ENCODE measurements around the gene CDHR1. TPM values are rescaled to one million over a fixed set of nuclear protein-coding genes. Genes with fewer than 3 reads are reported as not detected.
A peak's percentile ranks its signal among the peaks of the same experiment; 100 is the strongest.

The CDHR1 gene
- total RNA-seq, 1 donor from 2014 or later: 1.4 TPM

DNA sequence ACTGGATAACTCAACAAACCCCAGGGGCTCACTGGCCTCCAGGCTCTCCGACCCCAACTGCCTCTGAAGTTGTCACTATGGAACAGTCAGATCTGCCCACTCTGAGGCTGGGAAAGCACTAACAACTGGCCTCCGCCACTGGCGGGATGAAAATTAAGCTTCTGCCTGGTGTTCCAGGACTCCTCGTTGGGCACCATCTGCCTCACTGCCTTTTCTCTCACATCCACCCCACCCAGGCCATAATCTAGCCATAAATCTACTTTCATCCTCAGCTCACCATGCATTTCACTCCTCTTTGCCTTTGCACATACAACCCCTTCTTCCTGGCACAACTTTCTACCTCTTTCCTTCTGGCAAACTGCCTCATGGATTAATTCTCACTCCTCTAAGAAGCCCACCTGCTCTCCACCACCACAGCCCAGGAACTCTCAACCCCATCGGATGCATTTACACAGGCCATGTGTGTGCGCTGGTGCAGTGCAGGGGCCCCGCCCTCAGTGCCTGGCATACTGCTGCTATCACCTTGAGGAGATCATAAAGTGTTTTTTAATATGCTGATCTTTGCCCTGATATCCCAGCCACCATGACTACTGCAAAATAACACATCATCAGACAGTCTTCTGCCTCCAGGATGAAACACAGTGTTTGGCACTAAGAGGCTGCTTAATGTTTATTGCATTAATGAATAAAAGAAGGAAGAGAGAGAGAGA lies 4.0 kb downstream of the CDHR1 start:
- H3K27me3 Mint-ChIP-seq (ENCODE audit: insufficient read depth, low read depth): peaks cover 29% of the 10 kb centered on the region
- no peaks in the 10 kb centered on the region for H3K9me3 ChIP-seq (ENCODE audit: low read depth)
- H3K9me3 Mint-ChIP-seq: no peaks in the 10 kb centered on the region
- H3K27me3 ChIP-seq: peaks cover 38% of the 10 kb centered on the region
- H3K27ac Mint-ChIP-seq: no peak overlapping the region
- no peak overlapping the region for H2AFZ ChIP-seq (replicated peaks)
- H3K27ac ChIP-seq: no peak overlapping the region
- no peaks in the 10 kb centered on the region for H3K36me3 ChIP-seq
- no peak for TF ChIP-seq EZH2phosphoT487 (IDR thresholded peaks at IDR 0.05)
- TF ChIP-seq, protein P1, sequence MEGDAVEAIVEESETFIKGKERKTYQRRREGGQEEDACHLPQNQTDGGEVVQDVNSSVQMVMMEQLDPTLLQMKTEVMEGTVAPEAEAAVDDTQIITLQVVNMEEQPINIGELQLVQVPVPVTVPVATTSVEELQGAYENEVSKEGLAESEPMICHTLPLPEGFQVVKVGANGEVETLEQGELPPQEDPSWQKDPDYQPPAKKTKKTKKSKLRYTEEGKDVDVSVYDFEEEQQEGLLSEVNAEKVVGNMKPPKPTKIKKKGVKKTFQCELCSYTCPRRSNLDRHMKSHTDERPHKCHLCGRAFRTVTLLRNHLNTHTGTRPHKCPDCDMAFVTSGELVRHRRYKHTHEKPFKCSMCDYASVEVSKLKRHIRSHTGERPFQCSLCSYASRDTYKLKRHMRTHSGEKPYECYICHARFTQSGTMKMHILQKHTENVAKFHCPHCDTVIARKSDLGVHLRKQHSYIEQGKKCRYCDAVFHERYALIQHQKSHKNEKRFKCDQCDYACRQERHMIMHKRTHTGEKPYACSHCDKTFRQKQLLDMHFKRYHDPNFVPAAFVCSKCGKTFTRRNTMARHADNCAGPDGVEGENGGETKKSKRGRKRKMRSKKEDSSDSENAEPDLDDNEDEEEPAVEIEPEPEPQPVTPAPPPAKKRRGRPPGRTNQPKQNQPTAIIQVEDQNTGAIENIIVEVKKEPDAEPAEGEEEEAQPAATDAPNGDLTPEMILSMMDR (IDR thresholded peaks at IDR 0.05): no peak
- no peak for TF ChIP-seq EZH2 (IDR thresholded peaks at IDR 0.05)
- H3K4me1 Mint-ChIP-seq: peaks cover 10% of the 10 kb centered on the region
- no peaks in the 10 kb centered on the region for H4K20me1 ChIP-seq (ENCODE audit: low read depth)
- H3K36me3 Mint-ChIP-seq: no peaks in the 10 kb centered on the region
- H3K4me2 ChIP-seq: no peak overlapping the region
- no peaks in the 10 kb centered on the region for H3K79me2 ChIP-seq (ENCODE audit: low read depth)
- no peaks in the 10 kb centered on the region for H3F3A ChIP-seq (ENCODE audit: low read depth)
- H3K4me3 Mint-ChIP-seq: no peak overlapping the region
- H3K9ac ChIP-seq: no peak overlapping the region
- DNase-seq (ENCODE audit: low spot score): no peak
- H3K4me3 ChIP-seq: no peak overlapping the region
- H3K4me1 ChIP-seq: no peaks in the 10 kb centered on the region

DNA sequence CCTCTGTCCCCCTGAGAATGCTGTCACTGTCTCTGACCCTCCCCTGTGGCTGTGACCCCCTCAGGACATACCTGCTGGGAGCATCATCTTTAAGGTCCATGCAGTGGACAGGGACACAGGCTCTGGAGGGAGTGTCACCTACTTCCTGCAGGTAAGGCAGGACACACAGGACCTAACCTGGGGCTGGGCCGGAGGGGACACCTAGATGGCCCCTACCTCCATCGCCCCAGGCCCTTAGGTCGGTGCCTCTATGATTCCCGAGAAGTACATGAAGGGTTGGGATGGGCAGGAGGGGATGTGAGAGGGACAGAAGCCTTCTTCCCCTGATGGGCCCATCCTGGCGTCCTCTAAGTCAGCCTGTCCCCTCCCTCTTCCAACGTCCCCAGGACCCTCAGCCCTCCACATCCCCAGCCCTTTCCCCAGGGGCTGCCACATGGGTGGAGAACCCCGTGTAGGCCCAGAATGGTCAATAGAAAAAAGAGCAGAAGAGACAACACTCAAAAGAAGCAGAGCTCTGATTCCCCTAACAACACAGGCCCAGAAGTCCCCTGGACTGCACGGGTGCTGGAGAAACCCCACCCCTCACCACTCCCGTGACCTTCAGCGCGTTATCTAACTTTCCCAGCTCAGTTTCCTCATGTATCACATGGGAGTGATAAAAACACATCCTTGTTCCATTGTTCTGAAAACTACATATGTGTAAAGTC lies 6.4 kb downstream of the CDHR1 start:
- H3K79me2 ChIP-seq (ENCODE audit: low read depth): no peaks in the 10 kb centered on the region
- H3K36me3 Mint-ChIP-seq: no peaks in the 10 kb centered on the region
- no peak overlapping the region for H3K4me3 ChIP-seq
- H3K4me1 Mint-ChIP-seq: peaks cover 8% of the 10 kb centered on the region
- no peaks in the 10 kb centered on the region for H3K36me3 ChIP-seq
- no peaks in the 10 kb centered on the region for H4K20me1 ChIP-seq (ENCODE audit: low read depth)
- DNase-seq (ENCODE audit: low spot score): no peak
- H3F3A ChIP-seq (ENCODE audit: low read depth): no peaks in the 10 kb centered on the region
- no peaks in the 10 kb centered on the region for H3K9me3 Mint-ChIP-seq
- H3K9me3 ChIP-seq (ENCODE audit: low read depth): no peaks in the 10 kb centered on the region
- H3K4me2 ChIP-seq: no peak overlapping the region
- peaks cover 24% of the 10 kb centered on the region for H3K27me3 Mint-ChIP-seq (ENCODE audit: insufficient read depth, low read depth)
- H3K4me1 ChIP-seq: no peaks in the 10 kb centered on the region
- H3K4me3 Mint-ChIP-seq: no peak overlapping the region
- no peak overlapping the region for H3K27ac ChIP-seq
- H3K27me3 ChIP-seq: peaks cover 15% of the 10 kb centered on the region
- no peak overlapping the region for H3K27ac Mint-ChIP-seq
- no peak overlapping the region for H2AFZ ChIP-seq (replicated peaks)
- TF ChIP-seq EZH2phosphoT487 (IDR thresholded peaks at IDR 0.05): no peak
- TF ChIP-seq, protein P1 (IDR thresholded peaks at IDR 0.05): no peak
- no peak overlapping the region for H3K9ac ChIP-seq

DNA sequence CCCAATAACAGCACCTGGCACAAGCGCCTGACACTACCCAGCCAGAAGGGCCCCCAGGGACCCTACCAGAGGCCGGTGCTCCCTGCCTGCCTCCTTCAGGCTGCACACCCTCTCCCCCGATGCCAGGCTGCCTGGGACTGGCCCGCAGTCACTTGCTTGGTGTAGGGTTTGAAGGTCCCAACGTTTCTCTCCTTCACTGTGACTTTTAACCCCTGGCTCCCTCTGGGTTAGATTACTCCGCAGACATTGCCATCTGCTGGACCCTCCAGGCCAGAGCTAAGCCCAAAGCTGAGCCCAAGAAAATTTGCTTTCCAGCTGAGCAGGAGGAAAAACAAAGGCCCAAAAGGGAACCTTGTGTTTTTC lies 6.9 kb downstream of the CDHR1 start:
- TF ChIP-seq, protein P1 (IDR thresholded peaks at IDR 0.05): peak; percentile 36
- no peak for TF ChIP-seq EZH2 (IDR thresholded peaks at IDR 0.05)
- H3K4me3 ChIP-seq: no peak overlapping the region
- peaks cover 23% of the 10 kb centered on the region for H3K27me3 Mint-ChIP-seq (ENCODE audit: insufficient read depth, low read depth)
- peak; percentile 43 for DNase-seq (ENCODE audit: low spot score)
- no peaks in the 10 kb centered on the region for H3K4me1 ChIP-seq
- H3F3A ChIP-seq (ENCODE audit: low read depth): no peaks in the 10 kb centered on the region
- peaks cover 8% of the 10 kb centered on the region for H3K4me1 Mint-ChIP-seq
- no peaks in the 10 kb centered on the region for H4K20me1 ChIP-seq (ENCODE audit: low read depth)
- H3K27me3 ChIP-seq: peaks cover 10% of the 10 kb centered on the region
- no peak overlapping the region for H3K4me2 ChIP-seq
- H3K9me3 Mint-ChIP-seq: no peaks in the 10 kb centered on the region
- no peaks in the 10 kb centered on the region for H3K9me3 ChIP-seq (ENCODE audit: low read depth)
- no peaks in the 10 kb centered on the region for H3K79me2 ChIP-seq (ENCODE audit: low read depth)
- H3K27ac Mint-ChIP-seq: no peak overlapping the region
- no peak overlapping the region for H3K27ac ChIP-seq
- H3K36me3 Mint-ChIP-seq: no peaks in the 10 kb centered on the region
- no peak overlapping the region for H3K4me3 Mint-ChIP-seq
- no peak overlapping the region for H2AFZ ChIP-seq (replicated peaks)
- H3K9ac ChIP-seq: no peak overlapping the region
- no peaks in the 10 kb centered on the region for H3K36me3 ChIP-seq

Data from neural progenitor cell (in vitro differentiated cells).